WERI-Rb-1 (cell line): Measurements from ENCODE around the gene SIGLEC12.
"Not testable (repeated sequence)": the region's sequence is repeated elsewhere in the genome, so short reads cannot be mapped to it uniquely, and the experiment has no call there.

Source experiments
- DNase-seq: peaks from one replicate; pipeline ENCODE4 v3.0.0-alpha.2; 2020
- H3K27ac ChIP-seq: fragments of 250-450 bp; sonication (Bioruptor Pico); 2 replicates; pipeline ENCODE4 v1.5.1; 2020; ENCODE audit warnings: mild to moderate bottlenecking, moderate library complexity
- H3K27me3 ChIP-seq: fragments of 250-450 bp; sonication (Bioruptor Pico); 2 replicates; pipeline ENCODE4 v1.5.1; 2021; ENCODE audit warnings: mild to moderate bottlenecking, low read depth, moderate library complexity; ENCODE audit not compliant: insufficient read depth, severe bottlenecking
- H3K36me3 ChIP-seq: fragments of 250-450 bp; sonication (Bioruptor Pico); 2 replicates; pipeline ENCODE4 v1.5.1; 2020; ENCODE audit warnings: mild to moderate bottlenecking, moderate library complexity
- H3K4me3 ChIP-seq: 2 replicates; pipeline ENCODE4 v1.5.1; 2011; ENCODE audit warnings: low read depth, mild to moderate bottlenecking, control low read depth, low read length
- H3K9me3 ChIP-seq: fragments of 250-450 bp; sonication (Bioruptor Pico); 2 replicates; pipeline ENCODE4 v1.5.1; 2021; ENCODE audit warnings: mild to moderate bottlenecking, moderate library complexity; ENCODE audit not compliant: severe bottlenecking
- CTCF ChIP-seq: IDR thresholded peaks from 2 replicates; pipeline ENCODE4 v1.5.1; 2011; ENCODE audit warnings: low read depth, mild to moderate bottlenecking, control low read depth, inconsistent platforms, low read length

The SIGLEC12 gene

GRCh38 chr19:51507640-51508058 lies 6.0 kb upstream of the SIGLEC12 start:
- Histone ChIP-seq H3K27ac (no peak overlapping the region), H3K27me3 (peaks cover 93% of the 10 kb centered on the region), H3K9me3 (no peaks in the 10 kb centered on the region), H3K36me3 (no peaks in the 10 kb centered on the region), H3K4me3 (no peak overlapping the region)
- TF ChIP-seq CTCF, result no peak
- DNase-seq, result no peak

GRCh38 chr19:51507192-51507591 lies 5.6 kb upstream of the SIGLEC12 start:
- no peaks in the 10 kb centered on the region for H3K9me3 ChIP-seq
- no peak for DNase-seq
- no peaks in the 10 kb centered on the region for H3K36me3 ChIP-seq
- peaks cover 93% of the 10 kb centered on the region for H3K27me3 ChIP-seq
- no peak overlapping the region for H3K4me3 ChIP-seq
- no peak for TF ChIP-seq CTCF
- no peak overlapping the region for H3K27ac ChIP-seq

- no peak for TF ChIP-seq CTCF
- H3K27me3 ChIP-seq, result peaks cover 92% of the 10 kb centered on the region
- no peaks in the 10 kb centered on the region for H3K9me3 ChIP-seq
Measured at GRCh38 chr19:51505904-51506303, 4.3 kb upstream of the SIGLEC12 start.

GRCh38 chr19:51503896-51504295 lies 2.3 kb upstream of the SIGLEC12 start:
- peaks cover 87% of the 10 kb centered on the region for H3K27me3 ChIP-seq
- H3K4me3 ChIP-seq, result no peak overlapping the region
- H3K27ac ChIP-seq, result no peak overlapping the region
- no peak for TF ChIP-seq CTCF
- H3K9me3 ChIP-seq, result no peaks in the 10 kb centered on the region
- H3K36me3 ChIP-seq, result no peaks in the 10 kb centered on the region
- DNase-seq, result no peak

More at GRCh38 chr19:51505904-51506303, 4.3 kb upstream of the SIGLEC12 start:
- no peaks in the 10 kb centered on the region for H3K36me3 ChIP-seq
- no peak overlapping the region for H3K27ac ChIP-seq
- no peak for DNase-seq
- H3K4me3 ChIP-seq, result no peak overlapping the region

- Histone ChIP-seq H3K27me3 (peaks cover 87% of the 10 kb centered on the region), H3K9me3 (no peaks in the 10 kb centered on the region), H3K27ac (no peak overlapping the region), H3K4me3 (no peak overlapping the region), H3K36me3 (no peaks in the 10 kb centered on the region)
- DNase-seq, result no peak
- no peak for TF ChIP-seq CTCF
Measured at GRCh38 chr19:51503286-51503817, 1.8 kb upstream of the SIGLEC12 start.

GRCh38 chr19:51500931-51501330 lies 669 bp downstream of the SIGLEC12 start:
- H3K27me3 ChIP-seq, result peaks cover 89% of the 10 kb centered on the region
- not testable (repeated sequence) for DNase-seq, H3K4me3 ChIP-seq, H3K9me3 ChIP-seq, H3K27ac ChIP-seq, H3K36me3 ChIP-seq
